Measurements from ENCODE around the gene ZBTB46. TPM values are rescaled to one million over a fixed set of nuclear protein-coding genes. Genes with fewer than 3 reads are reported as not detected.

The ZBTB46 gene
- total RNA-seq, 1 experiment from 2014 or later, result 18.9 TPM

- ATAC-seq (no peak), DNase-seq (ENCODE audit: low spot score) (no peak)
- H3K27ac Mint-ChIP-seq, result no peak overlapping the region
- no peaks in the 10 kb centered on the region for H3K9me3 Mint-ChIP-seq
- H3K36me3 Mint-ChIP-seq, result 0 out of 2 replicates have a peak, but pooled peaks cover 2% of the 10 kb centered on the region
- no peaks in the 10 kb centered on the region for H3K4me1 Mint-ChIP-seq
- ChIA-PET POLR2A (no interaction called here), CTCF (interaction anchor here (1.0 to 5.2 kb wide), 2 partner anchors 8 to 38 kb away, joined by 3 to 24 read pairs; no protein-coding TSS in a partner anchor)
- TF ChIP-seq, protein P1, sequence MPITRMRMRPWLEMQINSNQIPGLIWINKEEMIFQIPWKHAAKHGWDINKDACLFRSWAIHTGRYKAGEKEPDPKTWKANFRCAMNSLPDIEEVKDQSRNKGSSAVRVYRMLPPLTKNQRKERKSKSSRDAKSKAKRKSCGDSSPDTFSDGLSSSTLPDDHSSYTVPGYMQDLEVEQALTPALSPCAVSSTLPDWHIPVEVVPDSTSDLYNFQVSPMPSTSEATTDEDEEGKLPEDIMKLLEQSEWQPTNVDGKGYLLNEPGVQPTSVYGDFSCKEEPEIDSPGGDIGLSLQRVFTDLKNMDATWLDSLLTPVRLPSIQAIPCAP (CRISPR knock-in tag; IDR thresholded peaks at IDR 0.05), result no peak
- no peak for TF ChIP-seq NR1H2 (CRISPR knock-in tag; IDR thresholded peaks at IDR 0.05)
- H3K4me3 Mint-ChIP-seq, result no peak overlapping the region
- no peaks in the 10 kb centered on the region for H3K27me3 Mint-ChIP-seq (ENCODE audit: low read depth)
Measured at GRCh38 chr20:63767456-63767855, 63.6 kb downstream of the ZBTB46 start.

DNA sequence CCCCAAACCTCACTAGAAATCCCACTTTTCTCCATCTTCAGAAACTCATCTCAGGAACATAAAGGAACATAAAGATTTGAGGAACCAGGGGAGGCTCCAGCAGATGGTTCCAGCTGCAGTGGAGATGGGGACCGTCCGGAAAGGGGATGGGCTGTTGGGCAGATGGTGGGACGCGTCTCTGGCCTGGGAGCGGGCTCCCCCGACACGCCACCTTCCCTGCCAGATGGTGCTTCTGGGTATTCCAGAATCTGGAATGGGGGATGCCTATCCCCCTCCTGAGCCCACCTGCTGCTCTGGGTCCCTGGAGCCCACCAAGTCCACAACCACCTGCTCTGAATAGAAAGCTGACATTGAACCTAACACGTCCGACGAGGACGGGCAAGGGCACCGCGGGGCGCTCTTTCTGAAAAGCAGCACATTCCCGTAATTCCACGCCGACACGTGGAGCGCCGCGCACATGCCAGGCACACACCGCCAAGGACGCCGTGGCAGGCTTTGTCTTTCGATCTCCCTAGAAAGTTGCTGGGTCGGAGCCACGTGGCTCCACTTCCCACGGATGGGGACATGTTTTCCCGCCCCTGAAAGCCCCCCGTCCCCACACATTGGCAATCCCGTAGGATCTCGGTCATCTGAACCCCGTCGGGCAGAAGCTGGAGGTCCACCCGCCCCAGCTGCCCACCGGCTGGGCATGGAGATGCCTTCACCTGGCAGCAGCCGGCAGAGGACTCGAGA, 64.2 kb downstream of the ZBTB46 start:
- ChIA-PET POLR2A (interaction anchor here (0.5 kb wide), 1 partner anchor 132 kb away, joined by 6 read pairs; no protein-coding TSS in a partner anchor), CTCF (interaction anchor here (0.8 to 5.2 kb wide), 3 partner anchors 8 to 229 kb away, joined by 3 to 24 read pairs (median 5); no protein-coding TSS in a partner anchor)
- no peak overlapping the region for H3K27ac Mint-ChIP-seq
- ATAC-seq (no peak), DNase-seq (ENCODE audit: low spot score) (no peak)
- H3K27me3 Mint-ChIP-seq (ENCODE audit: low read depth), result no peaks in the 10 kb centered on the region
- no peaks in the 10 kb centered on the region for H3K4me1 Mint-ChIP-seq
- TF ChIP-seq FOXJ3 (CRISPR knock-in tag; IDR thresholded peaks at IDR 0.05; ENCODE audit: borderline replicate concordance) (no peak), TEAD1 (CRISPR knock-in tag; IDR thresholded peaks at IDR 0.05) (no peak), FOXP4 (CRISPR knock-in tag; IDR thresholded peaks at IDR 0.05) (no peak), ZNF671 (CRISPR knock-in tag; IDR thresholded peaks at IDR 0.05) (no peak), PRDM15 (CRISPR knock-in tag; IDR thresholded peaks at IDR 0.05) (no peak), TCF7 (CRISPR knock-in tag; IDR thresholded peaks at IDR 0.05; ENCODE audit: low read depth) (no peak), ZNF281 (CRISPR knock-in tag; IDR thresholded peaks at IDR 0.05) (no peak), NR2C2 (CRISPR knock-in tag; IDR thresholded peaks at IDR 0.05) (no peak), RORB (CRISPR knock-in tag; IDR thresholded peaks at IDR 0.05) (no peak), ZNF263 (CRISPR knock-in tag; IDR thresholded peaks at IDR 0.05; ENCODE audit: low read depth) (no peak), NFE2L1 (CRISPR knock-in tag; IDR thresholded peaks at IDR 0.05) (no peak), RELA (CRISPR knock-in tag; IDR thresholded peaks at IDR 0.05; ENCODE audit: borderline replicate concordance) (no peak)
- TF ChIP-seq, protein P2, sequence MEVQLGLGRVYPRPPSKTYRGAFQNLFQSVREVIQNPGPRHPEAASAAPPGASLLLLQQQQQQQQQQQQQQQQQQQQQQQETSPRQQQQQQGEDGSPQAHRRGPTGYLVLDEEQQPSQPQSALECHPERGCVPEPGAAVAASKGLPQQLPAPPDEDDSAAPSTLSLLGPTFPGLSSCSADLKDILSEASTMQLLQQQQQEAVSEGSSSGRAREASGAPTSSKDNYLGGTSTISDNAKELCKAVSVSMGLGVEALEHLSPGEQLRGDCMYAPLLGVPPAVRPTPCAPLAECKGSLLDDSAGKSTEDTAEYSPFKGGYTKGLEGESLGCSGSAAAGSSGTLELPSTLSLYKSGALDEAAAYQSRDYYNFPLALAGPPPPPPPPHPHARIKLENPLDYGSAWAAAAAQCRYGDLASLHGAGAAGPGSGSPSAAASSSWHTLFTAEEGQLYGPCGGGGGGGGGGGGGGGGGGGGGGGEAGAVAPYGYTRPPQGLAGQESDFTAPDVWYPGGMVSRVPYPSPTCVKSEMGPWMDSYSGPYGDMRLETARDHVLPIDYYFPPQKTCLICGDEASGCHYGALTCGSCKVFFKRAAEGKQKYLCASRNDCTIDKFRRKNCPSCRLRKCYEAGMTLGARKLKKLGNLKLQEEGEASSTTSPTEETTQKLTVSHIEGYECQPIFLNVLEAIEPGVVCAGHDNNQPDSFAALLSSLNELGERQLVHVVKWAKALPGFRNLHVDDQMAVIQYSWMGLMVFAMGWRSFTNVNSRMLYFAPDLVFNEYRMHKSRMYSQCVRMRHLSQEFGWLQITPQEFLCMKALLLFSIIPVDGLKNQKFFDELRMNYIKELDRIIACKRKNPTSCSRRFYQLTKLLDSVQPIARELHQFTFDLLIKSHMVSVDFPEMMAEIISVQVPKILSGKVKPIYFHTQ (CRISPR knock-in tag; IDR thresholded peaks at IDR 0.05), result no peak
- TF ChIP-seq, protein P3, sequence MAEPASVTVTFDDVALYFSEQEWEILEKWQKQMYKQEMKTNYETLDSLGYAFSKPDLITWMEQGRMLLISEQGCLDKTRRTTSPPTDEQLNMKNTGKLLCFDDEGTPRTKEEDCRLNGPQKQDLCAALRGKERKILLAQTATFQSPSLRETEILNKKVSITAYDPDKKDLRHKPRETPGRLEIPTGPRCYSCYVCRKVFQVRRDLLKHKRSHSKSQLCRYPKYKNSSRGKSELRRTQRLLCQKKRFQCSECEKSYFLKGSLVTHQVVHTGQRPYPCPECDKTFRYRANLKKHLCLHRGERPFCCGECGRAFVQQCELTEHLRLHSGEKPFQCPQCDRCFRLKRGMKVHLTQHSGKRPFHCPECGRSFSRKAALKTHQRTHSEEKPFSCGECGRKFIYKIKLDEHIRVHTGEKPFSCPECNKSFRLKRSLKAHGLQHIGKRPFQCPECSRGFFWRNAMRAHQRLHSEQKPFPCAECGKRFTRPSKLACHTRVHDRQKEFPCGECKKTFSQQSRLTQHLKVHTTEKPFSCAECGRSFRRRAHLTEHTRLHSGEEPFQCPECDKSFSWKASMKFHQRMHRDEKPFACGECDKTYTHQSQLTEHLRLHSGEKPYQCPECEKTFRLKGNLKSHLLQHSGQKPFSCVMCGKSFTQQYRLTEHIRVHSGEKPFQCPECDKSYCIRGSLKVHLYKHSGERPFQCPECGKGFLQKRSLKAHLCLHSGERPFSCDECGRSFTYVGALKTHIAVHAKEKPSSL (CRISPR knock-in tag; conservative IDR thresholded peaks at IDR 0.05), result no peak
- no peaks in the 10 kb centered on the region for H3K9me3 Mint-ChIP-seq
- H3K4me3 Mint-ChIP-seq, result no peak overlapping the region
- H3K36me3 Mint-ChIP-seq, result 0 out of 2 replicates have a peak, but pooled peaks cover 2% of the 10 kb centered on the region
